Measurements from ENCODE around the gene FUT7. TPM values are rescaled to one million over a fixed set of nuclear protein-coding genes. Genes with fewer than 3 reads are reported as not detected.

The FUT7 gene
- total RNA-seq, 1 donor from 2014 or later = not detected

- no peak for DNase-seq (ENCODE audit: low read depth)
These were observed 25.0 kb upstream of the FUT7 start for GRCh38 chr9:137056739-137057415.

GRCh38 chr9:137055385-137056364 is 23.8 kb upstream of the FUT7 start:
- no peaks in the 10 kb centered on the region for H3K36me3 ChIP-seq (ENCODE audit: control insufficient read depth, insufficient read depth, low read length)
- H3K4me3 ChIP-seq (ENCODE audit: low read depth, low read length) = no peak overlapping the region
- FAIRE-seq (no peak), DNase-seq (ENCODE audit: low read depth) (no peak)
- peaks cover 3% of the 10 kb centered on the region for H3K27me3 ChIP-seq (ENCODE audit: control insufficient read depth, insufficient read depth, low read length)
- TF ChIP-seq CTCF (IDR thresholded peaks at IDR 0.05; ENCODE audit: insufficient read depth, low read length, severe bottlenecking) = no peak

More at GRCh38 chr9:137056739-137057415, 25.0 kb upstream of the FUT7 start:
- peak; percentile 93 for FAIRE-seq
- Histone ChIP-seq H3K4me3 (ENCODE audit: low read depth, low read length) (no peak overlapping the region), H3K36me3 (ENCODE audit: control insufficient read depth, insufficient read depth, low read length) (no peaks in the 10 kb centered on the region), H3K27me3 (ENCODE audit: control insufficient read depth, insufficient read depth, low read length) (peaks cover 3% of the 10 kb centered on the region)
- TF ChIP-seq CTCF (IDR thresholded peaks at IDR 0.05; ENCODE audit: insufficient read depth, low read length, severe bottlenecking) = no peak

GRCh38 chr9:137054932-137055384 is 23.1 kb upstream of the FUT7 start:
- DNase-seq (ENCODE audit: low read depth) (no peak), FAIRE-seq (no peak)
- Histone ChIP-seq H3K4me3 (ENCODE audit: low read depth, low read length) (no peak overlapping the region), H3K36me3 (ENCODE audit: control insufficient read depth, insufficient read depth, low read length) (no peaks in the 10 kb centered on the region), H3K27me3 (ENCODE audit: control insufficient read depth, insufficient read depth, low read length) (peaks cover 3% of the 10 kb centered on the region)
- no peak for TF ChIP-seq CTCF (IDR thresholded peaks at IDR 0.05; ENCODE audit: insufficient read depth, low read length, severe bottlenecking)

GRCh38 chr9:137053944-137054931 is 22.4 kb upstream of the FUT7 start, which contains the start of gene ENTPD2:
Gene ENTPD2 (minus strand): TSS chr9:137054061. CDS start chr9:137053997, 64 bp downstream.
- H3K36me3 ChIP-seq (ENCODE audit: control insufficient read depth, insufficient read depth, low read length) = no peaks in the 10 kb centered on the region
- H3K4me3 ChIP-seq (ENCODE audit: low read depth, low read length) = peak within 1 kb of the TSS; percentile 44
- FAIRE-seq (no peak), DNase-seq (ENCODE audit: low read depth) (peak; percentile 49)
- H3K27me3 ChIP-seq (ENCODE audit: control insufficient read depth, insufficient read depth, low read length) = peaks cover 3% of the 10 kb centered on the region
- no peak for TF ChIP-seq CTCF (IDR thresholded peaks at IDR 0.05; ENCODE audit: insufficient read depth, low read length, severe bottlenecking)
